ENCODE results near the gene ITPKC. TPM values are rescaled to one million over a fixed set of nuclear protein-coding genes. Genes with fewer than 3 reads are reported as not detected.
"Not testable (repeated sequence)": the region's sequence is repeated elsewhere in the genome, so short reads cannot be mapped to it uniquely, and the experiment has no call there.

The ITPKC gene
- total RNA-seq, 1 donor from 2014 or later, result 59.5 TPM

GRCh38 chr19:40771101-40771862, 54.4 kb downstream of the ITPKC start:
- not testable (repeated sequence) for ATAC-seq

DNA sequence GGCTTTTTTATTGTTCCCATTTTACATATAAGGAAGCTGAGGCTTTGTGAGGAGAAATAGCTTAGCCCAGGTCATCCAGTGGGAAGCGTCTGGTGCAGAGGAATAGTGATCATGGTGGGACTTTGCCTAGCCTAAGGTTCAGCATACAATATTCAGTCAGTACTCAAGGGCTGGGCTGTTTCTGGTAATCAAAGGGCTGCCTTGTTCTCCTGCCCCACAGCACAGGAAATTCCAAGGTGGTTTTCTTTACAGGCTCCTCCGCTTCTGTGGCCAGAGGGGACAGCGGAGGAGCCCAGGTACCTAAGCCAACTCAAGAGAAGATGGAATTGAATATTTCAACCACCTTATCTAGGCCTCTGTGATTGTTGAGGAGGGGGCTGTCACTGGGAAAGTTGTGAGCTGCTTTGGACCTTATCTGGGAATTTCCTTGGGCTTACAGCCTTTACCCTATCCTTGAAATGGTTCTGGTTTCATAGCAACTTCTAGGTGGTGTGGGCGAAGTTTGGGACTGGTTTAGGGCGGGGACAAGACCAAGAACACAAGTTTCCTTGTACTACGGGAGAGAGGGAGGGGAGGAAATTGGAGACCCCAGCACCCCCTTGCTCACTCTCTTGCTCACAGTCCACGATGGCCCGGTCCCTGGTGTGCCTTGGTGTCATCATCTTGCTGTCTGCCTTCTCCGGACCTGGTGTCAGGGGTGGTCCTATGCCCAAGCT, 58.2 kb downstream of the ITPKC start, which contains the start of gene MIA:
Gene MIA (plus strand): TSS at position 606 of the 716 bp plus-strand sequence. CDS start 22 bp downstream, at position 628.
- ATAC-seq, result no peak

DNA sequence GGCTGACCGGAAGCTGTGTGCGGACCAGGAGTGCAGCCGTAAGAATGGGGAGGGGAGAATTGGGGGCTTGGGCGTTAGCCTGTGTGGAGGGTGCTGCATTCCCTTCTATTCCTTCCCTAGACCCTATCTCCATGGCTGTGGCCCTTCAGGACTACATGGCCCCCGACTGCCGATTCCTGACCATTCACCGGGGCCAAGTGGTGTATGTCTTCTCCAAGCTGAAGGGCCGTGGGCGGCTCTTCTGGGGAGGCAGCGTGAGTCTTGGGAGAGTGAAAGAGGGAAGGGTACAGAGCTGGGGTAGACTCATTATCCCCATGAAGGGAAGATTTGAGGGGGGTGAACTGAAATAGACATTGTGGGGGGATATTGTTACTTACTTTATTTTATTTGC, 58.7 kb downstream of the ITPKC start:
- no peak for ATAC-seq

GRCh38 chr19:40776364-40776763, 59.5 kb downstream of the ITPKC start:
- no peak for ATAC-seq

GRCh38 chr19:40776932-40777644, 60.2 kb downstream of the ITPKC start:
- peak; percentile 81 for ATAC-seq

GRCh38 chr19:40777645-40777936, 60.7 kb downstream of the ITPKC start:
- ATAC-seq, result no peak

DNA sequence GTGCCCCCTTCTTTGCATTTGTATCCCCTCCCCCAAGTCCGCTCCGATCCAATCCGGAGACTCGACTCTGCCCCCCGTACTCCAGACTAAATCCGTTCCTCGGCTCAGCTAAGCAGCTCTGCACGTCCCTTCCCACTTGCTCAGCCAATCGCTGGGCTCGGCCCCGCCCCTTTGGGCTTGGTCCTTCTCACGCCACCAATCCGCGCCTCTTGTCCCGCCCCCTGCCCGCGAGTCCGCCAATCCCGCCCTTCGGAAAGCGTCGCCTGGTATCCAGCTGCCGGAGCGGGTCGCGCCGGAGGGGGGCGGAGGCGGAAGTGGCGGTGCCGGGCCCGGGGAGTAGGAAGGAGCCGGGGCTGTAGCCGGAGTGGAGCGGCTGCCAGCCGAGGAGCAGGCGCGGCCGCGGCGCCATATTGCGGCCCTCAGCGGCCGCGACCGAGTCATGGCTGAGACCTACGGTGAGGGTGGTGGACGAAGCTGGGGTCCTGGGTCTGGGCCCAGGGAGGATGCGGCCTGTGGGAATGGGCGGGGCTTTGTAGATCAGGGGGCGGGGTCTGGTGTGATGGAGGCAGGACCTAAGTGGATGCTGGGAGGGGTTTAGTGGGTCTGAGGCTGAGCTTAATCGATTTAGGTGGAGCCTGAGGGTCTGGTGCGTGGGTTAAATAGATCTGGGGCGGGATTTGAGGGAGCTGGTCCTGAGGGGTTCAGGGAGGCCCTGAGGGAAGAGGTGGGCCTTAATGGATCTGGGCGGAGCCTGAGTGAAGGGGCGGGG, 61.2 kb downstream of the ITPKC start, which contains the start of gene RAB4B:
Gene RAB4B (plus strand): TSS at position 311 of the 769 bp plus-strand sequence. CDS start 129 bp downstream, at position 440.
- peak; percentile 96 for ATAC-seq

- ATAC-seq, result no peak
Measured at GRCh38 chr19:40778706-40779284, 61.9 kb downstream of the ITPKC start.

DNA sequence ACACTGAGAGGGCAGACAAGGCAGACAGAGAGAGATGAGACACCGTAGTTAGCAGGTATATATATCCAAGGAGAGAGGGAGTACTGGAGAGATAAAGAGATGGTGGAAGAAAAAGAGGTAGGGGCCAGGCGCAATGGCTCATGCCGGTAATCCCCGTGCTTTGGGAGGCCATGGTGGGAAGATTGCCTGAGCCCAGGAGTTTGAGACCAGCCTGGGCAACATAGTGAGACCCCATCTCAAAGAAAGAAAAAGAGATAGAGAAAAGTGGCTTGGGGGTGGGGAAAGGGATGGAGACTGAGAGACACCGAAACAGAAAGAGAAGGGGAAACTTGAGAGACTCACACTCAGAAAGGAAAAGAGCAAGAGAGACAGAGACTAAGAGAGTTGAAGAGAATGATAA, 63.7 kb downstream of the ITPKC start:
- ATAC-seq, result no peak

DNA sequence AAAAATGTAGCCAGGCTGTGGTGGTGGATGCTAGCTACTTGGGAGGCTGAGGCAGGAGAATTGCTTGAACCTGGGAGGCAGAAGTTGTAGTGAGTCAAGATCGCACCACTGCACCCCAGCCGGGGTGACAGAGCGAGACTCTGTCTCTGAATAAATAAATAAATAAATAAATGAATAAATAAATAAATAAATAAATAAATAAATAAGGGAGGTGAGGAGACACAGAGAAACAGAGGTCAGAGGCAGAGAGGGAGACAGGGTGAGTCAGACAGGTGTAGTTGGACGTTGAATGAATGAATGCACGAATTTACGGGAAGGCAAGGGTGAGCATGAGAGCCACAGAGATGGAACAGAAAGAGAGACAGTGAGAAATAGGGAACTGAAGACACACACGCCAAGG, 64.2 kb downstream of the ITPKC start:
- ATAC-seq, result no peak

DNA sequence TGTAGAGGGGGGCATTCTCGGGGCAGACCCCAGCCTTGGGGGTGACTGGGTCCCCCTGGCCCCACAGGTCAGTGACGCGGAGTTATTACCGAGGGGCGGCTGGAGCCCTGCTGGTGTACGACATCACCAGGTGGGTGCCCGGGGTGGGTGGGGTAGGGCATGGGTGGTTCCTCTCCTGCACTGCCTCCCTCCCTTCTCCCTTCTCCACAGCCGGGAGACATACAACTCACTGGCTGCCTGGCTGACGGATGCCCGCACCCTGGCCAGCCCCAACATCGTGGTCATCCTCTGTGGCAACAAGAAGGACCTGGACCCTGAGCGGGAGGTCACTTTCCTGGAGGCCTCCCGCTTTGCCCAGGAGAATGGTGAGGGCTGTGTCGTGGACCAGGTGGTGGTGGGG, 66.8 kb downstream of the ITPKC start:
- no peak for ATAC-seq

GRCh38 chr19:40784146-40784545, 67.2 kb downstream of the ITPKC start:
- not testable (repeated sequence) for ATAC-seq

DNA sequence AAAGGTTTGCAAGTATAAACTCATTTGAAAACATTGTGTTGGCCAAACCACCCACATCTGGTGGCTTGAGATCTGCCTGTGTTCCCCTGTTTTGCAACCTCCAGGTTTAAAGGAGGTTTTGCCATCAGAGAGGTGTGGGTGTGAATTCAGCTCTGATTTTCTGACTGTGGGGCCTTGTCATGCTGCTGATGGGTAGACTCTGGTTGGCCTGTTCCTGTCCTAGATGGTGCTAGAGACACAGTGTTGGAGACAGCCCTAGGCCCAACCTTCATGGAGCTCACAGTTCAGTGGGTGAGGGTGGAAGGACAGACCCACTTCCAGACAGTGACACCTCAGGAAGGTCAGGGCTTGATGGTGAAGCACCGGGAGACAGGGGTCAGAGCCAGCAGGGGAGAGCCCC, 68.6 kb downstream of the ITPKC start:
- ATAC-seq, result no peak

DNA sequence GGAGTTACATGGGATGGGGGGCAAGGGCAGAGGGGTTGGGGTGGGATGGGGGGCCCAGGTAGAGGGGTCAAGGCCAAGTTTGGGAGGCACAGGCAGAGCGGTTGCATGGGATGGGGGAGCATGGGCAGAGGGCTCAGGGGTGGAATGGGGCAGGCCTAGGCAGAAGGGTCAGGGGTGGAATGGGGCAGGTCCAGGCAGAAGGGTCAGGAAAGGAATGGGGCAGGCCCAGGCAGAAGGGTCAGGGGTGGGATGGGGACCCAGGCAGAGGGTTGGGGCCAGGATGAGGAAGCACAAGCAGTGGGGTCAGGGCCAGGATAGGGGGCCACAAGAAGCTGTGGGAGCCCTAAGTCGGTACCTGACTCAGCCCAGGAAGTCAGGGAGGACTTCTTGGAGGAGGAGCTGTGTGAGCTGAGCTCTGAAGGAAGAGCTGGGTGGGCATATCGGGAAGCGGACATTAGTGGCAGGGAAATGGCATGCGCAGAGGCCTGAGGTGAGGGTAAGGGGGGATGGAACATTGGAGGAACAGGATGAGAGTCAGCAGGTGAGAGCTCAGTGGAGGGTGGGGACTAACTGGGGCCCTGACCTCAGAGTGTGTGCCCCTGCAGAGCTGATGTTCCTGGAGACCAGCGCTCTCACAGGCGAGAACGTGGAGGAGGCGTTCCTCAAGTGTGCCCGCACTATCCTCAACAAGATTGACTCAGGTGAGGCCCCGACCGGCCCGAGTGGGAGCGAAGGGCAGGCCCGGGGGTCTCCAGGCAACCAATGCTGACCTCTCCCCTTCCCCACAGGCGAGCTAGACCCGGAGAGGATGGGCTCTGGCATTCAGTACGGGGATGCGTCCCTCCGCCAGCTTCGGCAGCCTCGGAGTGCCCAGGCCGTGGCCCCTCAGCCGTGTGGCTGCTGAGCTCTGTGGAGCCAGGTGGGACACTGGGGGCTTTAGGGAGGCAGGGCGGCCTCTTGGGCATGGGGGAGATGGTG, 69.4 kb downstream of the ITPKC start:
- ATAC-seq, result peak; percentile 10

Other genes starting within 250 kb of the ITPKC start
- gene SHKBP1, start 140.2 kb upstream of the ITPKC start, total RNA-seq, result 42.8 TPM
- gene LTBP4, start 115.7 kb upstream of the ITPKC start, total RNA-seq, result 68.1 TPM
- 11.0 TPM for gene NUMBL, start 26.5 kb upstream of the ITPKC start, total RNA-seq
- 18.7 TPM for gene COQ8B, start 226 bp upstream of the ITPKC start, total RNA-seq
- gene ACTMAP, start 33.4 kb downstream of the ITPKC start, total RNA-seq, result 5.4 TPM
- gene SNRPA, start 34.1 kb downstream of the ITPKC start, total RNA-seq, result 69.8 TPM
- 7.5 TPM for gene MIA, start 58.4 kb downstream of the ITPKC start, total RNA-seq
- 17.8 TPM for gene RAB4B, start 61.1 kb downstream of the ITPKC start, total RNA-seq
- gene EGLN2, start 82.1 kb downstream of the ITPKC start, total RNA-seq, result 32.1 TPM
- 0.24 TPM for gene CYP2A6, start 133.3 kb downstream of the ITPKC start, total RNA-seq
- gene CYP2A7, start 165.1 kb downstream of the ITPKC start, total RNA-seq, result not detected

Data from esophagus mucosa (tissue), 1 donor.